GM06990 (cell line): ENCODE results near the gene VSTM2L.

ENCODE experiments used
- DNase-seq: peaks from one replicate; pipeline ENCODE4 v3.0.0-alpha.2; 2011; ENCODE audit not compliant: insufficient read length; ENCODE audit errors: extremely low read depth
- H3K27me3 ChIP-seq: replicated peaks from 2 replicates; pipeline ENCODE4 v1.6.0; 2011; ENCODE audit warnings: low read length; ENCODE audit not compliant: control insufficient read depth, insufficient read depth
- H3K36me3 ChIP-seq: 2 replicates; pipeline ENCODE4 v1.5.1; 2011; ENCODE audit warnings: low read length; ENCODE audit not compliant: control insufficient read depth, insufficient read depth
- H3K4me3 ChIP-seq: replicated peaks from 2 replicates; pipeline ENCODE4 v1.5.1; 2011; ENCODE audit warnings: low read depth, mild to moderate bottlenecking, control low read depth, low read length
- CTCF ChIP-seq: IDR thresholded peaks from 2 replicates; pipeline ENCODE4 v1.5.1; 2011; ENCODE audit warnings: low read length, control low read depth, mild to moderate bottlenecking, inconsistent platforms; ENCODE audit not compliant: insufficient read depth, poor library complexity, severe bottlenecking

Gene VSTM2L

GRCh38 chr20:37911261-37911660 lies 8.3 kb downstream of the VSTM2L start:
- Histone ChIP-seq H3K36me3 (no peaks in the 10 kb centered on the region), H3K27me3 (no peaks in the 10 kb centered on the region), H3K4me3 (no peak overlapping the region)
- DNase-seq, result no peak
- no peak for TF ChIP-seq CTCF

- Histone ChIP-seq H3K36me3 (no peaks in the 10 kb centered on the region), H3K27me3 (no peaks in the 10 kb centered on the region), H3K4me3 (no peak overlapping the region)
- no peak for TF ChIP-seq CTCF
- peak; percentile 44 for DNase-seq
These were observed 8.9 kb downstream of the VSTM2L start for GRCh38 chr20:37911838-37912281.

GRCh38 chr20:37912874-37913273 lies 9.9 kb downstream of the VSTM2L start:
- no peak for DNase-seq
- Histone ChIP-seq H3K36me3 (no peaks in the 10 kb centered on the region), H3K4me3 (no peak overlapping the region), H3K27me3 (no peaks in the 10 kb centered on the region)
- no peak for TF ChIP-seq CTCF

- TF ChIP-seq CTCF, result no peak
- DNase-seq, result no peak
- no peak overlapping the region for H3K4me3 ChIP-seq
- H3K36me3 ChIP-seq, result no peaks in the 10 kb centered on the region
- no peaks in the 10 kb centered on the region for H3K27me3 ChIP-seq
These were observed 10.8 kb downstream of the VSTM2L start for GRCh38 chr20:37913567-37914366.

- no peak overlapping the region for H3K4me3 ChIP-seq
- no peak for TF ChIP-seq CTCF
- H3K36me3 ChIP-seq, result no peaks in the 10 kb centered on the region
- H3K27me3 ChIP-seq, result no peaks in the 10 kb centered on the region
- no peak for DNase-seq
These were observed 11.4 kb downstream of the VSTM2L start for GRCh38 chr20:37914367-37914671.
